ENCODE measurements around the gene SUPT20H. TPM values are rescaled to one million over a fixed set of nuclear protein-coding genes. Genes with fewer than 3 reads are reported as not detected.

SUPT20H gene
- total and polyA plus RNA-seq, 2 of the 13 experiments (the other 11 are each of a cell fraction or from before 2014, with no cell fraction given) = 35.0 to 63.6 TPM

DNA sequence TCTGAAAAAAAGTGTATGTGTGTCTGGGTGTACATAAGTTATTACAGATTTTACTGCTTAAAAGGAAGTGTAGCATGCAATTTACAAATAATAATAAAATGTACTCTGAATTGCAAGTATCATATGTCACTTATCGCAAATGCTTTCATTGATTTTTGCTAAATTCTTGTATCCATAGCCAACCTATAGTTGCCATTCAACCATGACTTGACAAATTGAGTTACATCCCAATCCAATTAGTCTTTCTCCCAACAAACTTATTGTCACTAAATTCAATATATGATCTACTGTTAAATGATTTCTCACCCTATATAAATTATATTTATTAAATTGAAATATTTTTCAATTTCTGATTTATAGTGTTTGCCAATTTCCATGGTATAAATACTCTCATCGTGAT is 17.3 kb upstream of the SUPT20H start:
- no peaks in the 10 kb centered on the region for H3K4me1 ChIP-seq (ENCODE audit: insufficient read depth, low read length)
- TF ChIP-seq SIN3A (IDR thresholded peaks at IDR 0.05; ENCODE audit: borderline replicate concordance, low read depth, low read length) = no peak
- TF ChIP-seq NFE2L2 (IDR thresholded peaks at IDR 0.05; ENCODE audit: low read length) = peak; percentile 58
- DNase-seq (ENCODE audit: low spot score) (no peak), FAIRE-seq (no peak), ATAC-seq (no peak)
- no TSS peak for BruUV-seq (replicated peaks)
- H3K9me3 ChIP-seq (ENCODE audit: low read length) = no peaks in the 10 kb centered on the region
- no peaks in the 10 kb centered on the region for H3K79me2 ChIP-seq (ENCODE audit: insufficient read depth, low read length)
- H3K27me3 ChIP-seq (ENCODE audit: control insufficient read depth in 1 of 2, insufficient read depth in 2 of 2, low read length in 2 of 2) = peaks cover 0 to 4% of the 10 kb centered on the region in 2 experiments; a peak in 1 of 5 replicates
- CTCF ChIA-PET (ENCODE audit: low intra/inter-chr PET ratio, low total read pairs) = no interaction called here
- H2AFZ ChIP-seq (ENCODE audit: low read length) = no peak overlapping the region
- POLR2A ChIA-PET = no interaction called here
- intact Hi-C loops (cut with micrococcal nuclease; ENCODE audit: unreplicated experiment) = no loop called here
- in situ Hi-C loops (cut with HindIII; ENCODE audit: extremely low pct_ligation_motif_present, low pct_unique_long_range_greater_than_20kb) = no loop called here
- H3K4me2 ChIP-seq (ENCODE audit: low read depth, low read length) = no peak overlapping the region
- 89% methylated on average over 2 of the region's 2 CpGs for WGBS (ENCODE audit: low lambda C conversion rate)
- no peak overlapping the region for H3K9ac ChIP-seq (ENCODE audit: insufficient read depth, low read depth, low read length)
- H4K20me1 ChIP-seq (ENCODE audit: insufficient read depth, low read length) = no peaks in the 10 kb centered on the region
- H3K36me3 ChIP-seq (replicated peaks in 1 of 2; ENCODE audit: control insufficient read depth in 1 of 2, insufficient read depth in 2 of 2, low read length in 2 of 2) = no peaks in the 10 kb centered on the region
- no peak overlapping the region for H3K27ac ChIP-seq (ENCODE audit: extremely low read length, insufficient read depth, low read length)
- H3K4me3 ChIP-seq (replicated peaks in 1 of 3; ENCODE audit: insufficient read depth in 1 of 3, low read depth in 2 of 3, low read length in 3 of 3) = no peak overlapping the region

DNA sequence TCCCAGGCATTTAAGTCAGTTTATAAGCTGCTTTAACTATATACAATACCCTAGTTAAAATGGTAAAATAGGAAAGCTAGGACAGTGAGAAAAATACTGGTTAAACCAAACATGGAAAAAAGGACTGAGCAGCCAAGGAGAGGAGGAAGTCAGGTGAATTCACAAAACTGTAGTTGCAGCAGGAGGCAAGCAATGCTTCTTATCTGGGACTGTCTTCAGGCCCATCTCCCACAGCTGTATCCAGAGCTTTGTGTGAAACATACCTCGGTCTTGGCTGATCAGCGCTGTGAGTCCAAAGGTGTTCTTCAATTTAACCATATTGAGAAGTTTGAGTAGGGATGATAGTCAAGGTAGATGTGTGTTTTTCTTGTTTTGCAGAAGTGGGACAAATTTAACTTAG is 15.7 kb upstream of the SUPT20H start:
- H3K9me3 ChIP-seq (ENCODE audit: low read length) = no peaks in the 10 kb centered on the region
- H2AFZ ChIP-seq (ENCODE audit: low read length) = no peak overlapping the region
- no peaks in the 10 kb centered on the region for H3K36me3 ChIP-seq (replicated peaks in 1 of 2; ENCODE audit: control insufficient read depth in 1 of 2, insufficient read depth in 2 of 2, low read length in 2 of 2)
- in situ Hi-C loops (cut with HindIII; ENCODE audit: extremely low pct_ligation_motif_present, low pct_unique_long_range_greater_than_20kb) = no loop called here
- 0% methylated on average over 2 of the region's 2 CpGs for WGBS (ENCODE audit: low lambda C conversion rate)
- H3K4me1 ChIP-seq (ENCODE audit: insufficient read depth, low read length) = peaks cover 6% of the 10 kb centered on the region
- intact Hi-C loops (cut with micrococcal nuclease; ENCODE audit: unreplicated experiment) = no loop called here
- DNase-seq (ENCODE audit: low spot score) (no peak), ATAC-seq (no peak), FAIRE-seq (no peak)
- H4K20me1 ChIP-seq (ENCODE audit: insufficient read depth, low read length) = no peaks in the 10 kb centered on the region
- no peak overlapping the region for H3K27ac ChIP-seq (ENCODE audit: extremely low read length, insufficient read depth, low read length)
- H3K4me2 ChIP-seq (ENCODE audit: low read depth, low read length) = no peak overlapping the region
- ChIA-PET CTCF (ENCODE audit: low intra/inter-chr PET ratio, low total read pairs) (no interaction called here), POLR2A (no interaction called here)
- peaks cover 0 to 11% of the 10 kb centered on the region in 2 experiments; a peak in 1 of 5 replicates for H3K27me3 ChIP-seq (ENCODE audit: control insufficient read depth in 1 of 2, insufficient read depth in 2 of 2, low read length in 2 of 2)
- no TSS peak for BruUV-seq (replicated peaks)
- H3K4me3 ChIP-seq (replicated peaks in 1 of 3; ENCODE audit: insufficient read depth in 1 of 3, low read depth in 2 of 3, low read length in 3 of 3) = no peak overlapping the region
- no peak for TF ChIP-seq HOXD1 (CRISPR knock-in tag; IDR thresholded peaks at IDR 0.05)
- no peak for TF ChIP-seq U2AF2 (IDR thresholded peaks at IDR 0.05; ENCODE audit: low read depth, low read length)
- TF ChIP-seq ZFP91 (CRISPR knock-in tag; IDR thresholded peaks at IDR 0.05; ENCODE audit: borderline replicate concordance) = no peak
- no peak for TF ChIP-seq HNRNPH1 (optimal IDR thresholded peaks at IDR 0.05; ENCODE audit: low read depth, low read length)
- no peak for TF ChIP-seq ZNF775 (CRISPR knock-in tag; IDR thresholded peaks at IDR 0.05; ENCODE audit: borderline replicate concordance)
- TF ChIP-seq CHD4 (IDR thresholded peaks at IDR 0.05; ENCODE audit: borderline replicate concordance, low read length) = no peak
- TF ChIP-seq, protein P1, sequence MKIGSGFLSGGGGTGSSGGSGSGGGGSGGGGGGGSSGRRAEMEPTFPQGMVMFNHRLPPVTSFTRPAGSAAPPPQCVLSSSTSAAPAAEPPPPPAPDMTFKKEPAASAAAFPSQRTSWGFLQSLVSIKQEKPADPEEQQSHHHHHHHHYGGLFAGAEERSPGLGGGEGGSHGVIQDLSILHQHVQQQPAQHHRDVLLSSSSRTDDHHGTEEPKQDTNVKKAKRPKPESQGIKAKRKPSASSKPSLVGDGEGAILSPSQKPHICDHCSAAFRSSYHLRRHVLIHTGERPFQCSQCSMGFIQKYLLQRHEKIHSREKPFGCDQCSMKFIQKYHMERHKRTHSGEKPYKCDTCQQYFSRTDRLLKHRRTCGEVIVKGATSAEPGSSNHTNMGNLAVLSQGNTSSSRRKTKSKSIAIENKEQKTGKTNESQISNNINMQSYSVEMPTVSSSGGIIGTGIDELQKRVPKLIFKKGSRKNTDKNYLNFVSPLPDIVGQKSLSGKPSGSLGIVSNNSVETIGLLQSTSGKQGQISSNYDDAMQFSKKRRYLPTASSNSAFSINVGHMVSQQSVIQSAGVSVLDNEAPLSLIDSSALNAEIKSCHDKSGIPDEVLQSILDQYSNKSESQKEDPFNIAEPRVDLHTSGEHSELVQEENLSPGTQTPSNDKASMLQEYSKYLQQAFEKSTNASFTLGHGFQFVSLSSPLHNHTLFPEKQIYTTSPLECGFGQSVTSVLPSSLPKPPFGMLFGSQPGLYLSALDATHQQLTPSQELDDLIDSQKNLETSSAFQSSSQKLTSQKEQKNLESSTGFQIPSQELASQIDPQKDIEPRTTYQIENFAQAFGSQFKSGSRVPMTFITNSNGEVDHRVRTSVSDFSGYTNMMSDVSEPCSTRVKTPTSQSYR (CRISPR knock-in tag; IDR thresholded peaks at IDR 0.05; ENCODE audit: borderline replicate concordance) = no peak
- TF ChIP-seq ZSCAN31 (CRISPR knock-in tag; IDR thresholded peaks at IDR 0.05; ENCODE audit: low read depth) = no peak
- TF ChIP-seq IRX3 (CRISPR knock-in tag; IDR thresholded peaks at IDR 0.05; ENCODE audit: borderline replicate concordance, low read depth) = no peak
- TF ChIP-seq TEAD2 (CRISPR knock-in tag; IDR thresholded peaks at IDR 0.05) = no peak
- H3K9ac ChIP-seq (ENCODE audit: insufficient read depth, low read depth, low read length) = no peak overlapping the region
- H3K79me2 ChIP-seq (ENCODE audit: insufficient read depth, low read length) = no peaks in the 10 kb centered on the region
